ENCODE results near the gene KIF13A.
"Not testable (repeated sequence)": the region's sequence is repeated elsewhere in the genome, so short reads cannot be mapped to it uniquely, and the experiment has no call there.

Gene KIF13A

DNA sequence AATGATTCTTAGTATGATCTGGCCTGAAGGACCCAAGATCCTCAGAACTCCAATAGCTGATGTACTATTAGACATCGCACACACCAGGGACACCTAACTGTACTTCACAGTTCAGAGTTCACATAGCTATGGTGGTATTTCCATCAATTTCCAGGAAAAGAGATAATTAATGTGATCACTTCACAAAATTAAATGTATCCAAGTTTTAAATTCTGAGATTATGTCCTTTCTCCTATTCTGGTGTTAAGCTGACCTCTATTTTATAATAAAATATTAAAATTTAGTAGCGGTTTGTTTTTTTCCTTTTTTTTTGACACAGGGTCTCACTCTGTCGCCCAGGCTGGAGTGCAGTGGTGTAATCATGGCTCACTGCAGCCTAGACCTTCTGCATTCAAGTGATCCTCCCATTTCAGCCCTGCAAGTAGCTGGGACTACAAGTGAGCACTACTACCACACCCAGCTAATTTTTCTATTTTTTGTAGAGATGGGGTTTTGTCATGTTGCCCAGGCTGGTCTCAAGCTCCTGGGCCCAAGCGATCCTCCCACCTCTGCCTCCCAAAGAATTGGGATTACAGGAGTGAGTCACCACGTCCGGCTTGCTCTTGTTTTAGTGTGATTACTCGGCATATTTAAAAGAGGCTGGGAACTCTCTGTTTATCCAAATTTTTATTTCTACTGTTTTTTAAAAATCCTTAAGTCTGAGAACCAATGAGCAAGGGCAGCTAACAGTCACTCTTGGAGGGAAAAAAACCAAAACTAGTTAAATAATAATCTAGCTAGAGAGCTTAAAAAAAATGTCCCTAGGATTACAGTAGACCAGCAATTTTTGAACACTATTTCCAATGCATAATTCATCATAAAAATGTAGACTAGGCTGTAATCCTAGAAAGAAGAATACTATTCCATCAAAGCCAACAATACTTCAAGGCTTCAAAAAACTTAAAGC is 16.0 kb downstream of the KIF13A start:
- H3K4me3 ChIP-seq (ENCODE audit: low read depth, low read length): no peak overlapping the region

DNA sequence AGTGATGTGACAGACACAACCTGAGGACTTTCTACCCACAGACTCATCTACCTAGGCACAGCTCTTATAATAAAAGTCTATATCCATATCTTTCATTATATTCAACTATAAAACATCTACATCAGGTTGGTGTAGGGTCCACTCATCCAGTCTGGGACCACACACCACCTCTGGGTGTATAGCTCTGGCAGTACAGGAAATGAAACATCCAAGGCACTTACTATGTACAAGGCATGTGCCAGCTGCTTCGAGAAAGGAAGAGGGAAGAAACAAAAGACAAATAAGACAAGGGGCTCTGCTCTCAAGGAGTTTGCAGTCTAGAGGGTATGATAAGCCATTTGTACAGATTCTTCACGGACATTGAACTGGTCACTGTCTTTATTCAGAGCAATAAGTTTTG is 18.6 kb downstream of the KIF13A start:
- no peak overlapping the region for H3K4me3 ChIP-seq (ENCODE audit: low read depth, low read length)

DNA sequence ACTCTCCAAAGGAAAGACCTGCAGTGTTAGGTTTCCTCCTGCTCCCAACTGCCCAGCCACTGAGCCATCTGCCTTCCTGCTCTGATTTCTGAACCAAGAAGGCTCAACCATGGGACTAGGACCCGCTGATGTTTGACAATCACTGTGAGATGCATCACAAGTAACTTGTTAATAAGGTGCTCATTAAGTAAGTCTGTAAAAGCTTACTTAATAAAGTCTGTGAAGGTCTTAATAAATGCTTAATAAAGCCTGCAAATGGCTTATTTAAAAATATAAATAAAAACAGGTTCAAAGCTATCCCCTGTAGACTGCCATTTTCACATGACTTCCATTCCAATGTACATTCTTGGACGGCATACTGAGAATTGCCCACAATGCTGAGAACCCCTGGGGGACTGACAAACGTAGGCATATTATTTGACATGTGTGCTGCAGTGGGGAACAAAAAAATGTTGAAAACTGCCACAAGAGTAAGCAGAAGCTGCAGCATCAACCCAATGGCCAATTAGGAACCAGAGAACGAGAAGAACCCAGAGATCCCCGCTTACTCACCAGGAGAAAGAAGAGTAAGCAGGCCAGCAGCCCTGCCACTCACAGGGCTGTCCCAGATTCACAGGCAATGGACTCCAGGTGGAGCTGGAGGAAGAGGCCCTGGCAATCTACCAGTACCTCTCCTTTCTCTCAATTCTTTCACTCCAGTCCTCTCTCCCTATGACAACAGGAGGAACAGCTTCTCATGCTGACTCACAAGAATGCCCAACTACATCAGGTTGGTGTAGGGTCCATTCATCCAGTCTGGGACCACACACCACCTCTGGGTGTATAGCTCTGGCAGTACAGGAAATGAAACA is 19.5 kb downstream of the KIF13A start:
- H3K4me3 ChIP-seq (ENCODE audit: low read depth, low read length): no peak overlapping the region

DNA sequence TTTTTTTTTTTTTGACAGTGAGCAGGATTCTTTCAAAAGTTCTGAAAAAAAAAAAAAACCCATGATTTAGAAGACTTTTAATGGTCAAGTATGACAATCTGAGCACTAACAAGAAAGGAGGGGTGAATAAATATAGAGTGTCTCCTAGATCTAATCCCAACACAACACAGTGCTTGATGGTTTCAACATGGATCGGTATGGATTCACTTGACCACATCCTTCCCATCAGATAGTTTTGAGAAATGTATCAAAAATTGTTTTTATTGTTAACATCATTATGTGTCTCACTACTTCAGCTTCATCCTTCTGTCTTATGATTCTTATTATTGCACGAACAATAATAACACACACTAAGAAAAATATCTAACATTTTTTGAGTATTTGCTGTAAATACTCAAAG is 21.0 kb downstream of the KIF13A start:
- no peak overlapping the region for H3K4me3 ChIP-seq (ENCODE audit: low read depth, low read length)

DNA sequence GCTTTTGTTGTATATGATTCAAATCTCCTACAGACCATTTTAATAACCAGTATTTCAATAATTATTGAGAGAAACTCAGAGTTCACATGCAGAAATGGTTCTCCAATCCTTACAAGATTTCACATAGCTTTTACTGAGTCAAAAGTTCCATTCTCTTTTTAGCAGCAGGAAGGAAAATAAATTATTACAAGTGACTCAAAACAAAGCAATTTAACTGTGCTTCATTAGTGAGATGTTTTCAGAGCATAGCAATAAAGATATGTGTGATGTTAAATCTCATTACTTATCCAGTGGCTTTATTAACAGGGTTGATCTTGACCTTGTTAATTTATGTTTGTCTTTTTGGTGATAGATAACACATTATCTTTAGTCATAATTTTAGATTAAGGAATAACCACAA is 22.0 kb downstream of the KIF13A start:
- no peak overlapping the region for H3K4me3 ChIP-seq (ENCODE audit: low read depth, low read length)

DNA sequence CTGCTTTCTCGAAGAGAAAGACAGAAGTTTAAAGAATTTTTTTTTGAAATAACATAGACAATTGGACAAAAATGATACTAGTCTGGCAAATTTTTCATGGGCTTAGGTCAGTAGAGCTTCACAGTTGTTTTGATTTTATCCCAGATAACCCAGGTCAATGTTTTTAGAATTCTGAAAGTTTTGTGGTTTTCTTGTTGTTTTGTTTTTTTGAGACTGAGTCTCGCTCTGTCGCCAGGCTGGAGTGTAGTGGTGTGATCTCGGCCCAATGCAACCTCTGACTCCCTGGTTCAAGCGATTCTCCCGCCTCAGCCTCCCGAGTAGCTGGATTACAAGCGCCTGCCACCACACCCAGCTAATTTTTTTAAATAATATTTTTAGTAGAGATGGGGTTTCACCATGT is 22.8 kb downstream of the KIF13A start:
- no peak overlapping the region for H3K4me3 ChIP-seq (ENCODE audit: low read depth, low read length)

DNA sequence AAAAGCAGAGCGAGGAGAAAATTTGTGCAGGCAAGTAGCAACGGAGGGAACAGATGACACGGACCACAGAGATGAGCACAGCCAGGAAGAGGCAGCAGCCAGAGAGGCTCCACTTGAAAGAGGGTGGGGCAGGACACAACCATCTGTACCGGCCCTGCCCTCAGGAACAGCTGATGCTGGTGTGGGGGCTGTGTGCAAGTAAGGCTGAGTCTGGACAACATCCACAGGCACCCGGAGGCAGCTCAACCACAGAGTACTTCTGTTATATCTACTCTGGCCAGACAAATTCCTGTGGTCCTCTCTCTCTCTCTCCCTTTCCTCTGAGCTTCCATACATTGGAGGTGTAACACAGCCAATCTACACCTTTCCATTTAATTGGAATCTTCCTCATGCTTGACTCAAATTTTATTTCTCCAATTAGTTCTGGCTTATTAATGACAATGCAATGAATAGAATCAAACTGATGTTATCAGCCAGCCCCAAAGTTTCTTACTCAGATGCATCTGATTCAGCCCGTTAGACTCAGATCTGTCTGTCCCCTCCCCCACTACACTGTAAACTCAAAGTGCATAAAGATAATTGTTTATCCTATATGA is 24.9 kb downstream of the KIF13A start:
- no peak overlapping the region for H3K4me3 ChIP-seq (ENCODE audit: low read depth, low read length)

DNA sequence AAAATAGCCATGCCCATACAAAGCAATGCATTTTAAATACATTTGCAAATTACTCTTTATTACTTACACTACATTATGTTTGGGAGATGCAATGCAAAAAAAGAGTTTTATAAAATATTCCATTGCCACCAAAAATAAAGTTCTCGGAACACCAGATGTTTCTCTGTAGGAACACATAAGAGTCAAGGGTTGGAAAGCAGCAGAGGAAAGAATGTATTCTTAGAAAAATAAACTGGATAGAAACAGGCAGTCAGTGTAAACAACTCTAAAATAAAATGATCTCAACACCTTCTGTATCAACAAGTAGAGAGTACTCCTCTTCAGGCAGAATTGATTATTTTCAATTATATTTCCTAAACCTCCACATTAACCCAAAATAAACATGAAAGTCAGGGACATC is 28.1 kb downstream of the KIF13A start:
- no peak overlapping the region for H3K4me3 ChIP-seq (ENCODE audit: low read depth, low read length)

DNA sequence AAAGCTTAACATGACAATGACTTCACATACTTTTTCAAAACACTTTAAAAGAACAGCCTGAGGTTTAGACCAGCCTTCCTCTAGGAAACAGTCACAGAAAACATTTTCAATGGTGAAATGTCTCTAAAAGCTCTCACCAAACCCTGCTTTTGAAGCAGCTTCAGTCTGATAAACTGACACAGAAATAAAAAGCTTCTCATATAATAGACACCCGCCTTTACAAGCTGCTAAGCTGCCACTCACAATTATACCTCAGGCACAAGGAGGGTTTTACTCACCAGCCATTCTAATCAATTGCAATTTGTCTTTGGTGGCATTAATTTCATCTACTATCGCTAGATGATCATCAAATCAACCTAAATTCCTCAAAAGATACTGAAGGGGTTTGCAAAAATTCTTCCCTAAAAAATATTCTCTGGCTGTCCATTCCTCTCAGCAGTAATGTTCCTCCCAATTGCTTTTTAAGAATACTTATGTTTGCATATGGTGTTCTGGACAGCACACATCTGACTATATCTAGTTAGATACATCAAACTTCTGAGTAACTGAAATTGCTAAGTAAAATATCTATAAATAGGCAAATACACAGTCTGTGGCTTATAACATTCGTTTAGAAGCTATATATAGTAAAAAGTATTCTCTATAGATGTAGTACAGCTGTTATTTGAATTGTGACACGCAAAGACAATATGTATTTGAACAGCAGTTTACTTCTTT is 29.4 kb downstream of the KIF13A start:
- H3K4me3 ChIP-seq (ENCODE audit: low read depth, low read length): no peak overlapping the region

DNA sequence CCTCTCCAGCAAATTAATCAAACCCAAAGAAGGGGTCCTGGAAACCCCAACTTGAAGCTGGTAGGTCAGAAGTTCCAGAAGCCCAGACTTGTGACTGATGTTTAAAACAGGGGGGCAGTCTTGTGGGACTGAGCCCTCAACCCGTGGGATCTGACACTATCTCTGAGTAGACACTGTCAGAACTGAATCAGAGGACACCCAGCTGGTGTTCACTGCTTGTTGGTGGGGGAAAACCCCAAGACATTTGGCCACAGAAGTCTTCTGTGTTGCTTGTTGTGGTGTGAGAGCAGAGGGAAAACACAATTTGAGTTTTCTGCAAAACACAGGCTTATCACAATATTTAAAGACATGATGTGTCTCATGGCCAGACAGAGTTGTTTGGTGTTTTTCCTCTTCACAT is 29.9 kb downstream of the KIF13A start:
- no peak overlapping the region for H3K4me3 ChIP-seq (ENCODE audit: low read depth, low read length)

DNA sequence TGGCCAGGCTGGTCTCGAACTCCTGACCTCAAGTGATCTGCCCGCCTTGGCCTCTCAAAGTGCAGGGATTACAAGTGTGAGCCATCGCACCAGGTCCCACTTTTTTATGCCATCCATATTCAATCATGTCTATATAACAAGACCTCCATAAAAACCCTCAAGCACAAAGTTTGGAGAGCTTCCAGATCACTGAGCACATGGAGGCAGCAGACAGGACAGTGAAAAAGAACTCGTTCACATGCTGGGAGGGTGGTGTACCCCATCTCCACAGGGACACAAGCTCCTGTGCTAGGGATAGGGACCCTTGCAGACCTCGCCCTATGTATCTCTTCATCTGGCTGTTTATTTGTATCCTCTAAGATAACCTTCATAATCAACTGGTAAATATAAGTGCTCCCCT is 30.3 kb downstream of the KIF13A start:
- no peak overlapping the region for H3K4me3 ChIP-seq (ENCODE audit: low read depth, low read length)

DNA sequence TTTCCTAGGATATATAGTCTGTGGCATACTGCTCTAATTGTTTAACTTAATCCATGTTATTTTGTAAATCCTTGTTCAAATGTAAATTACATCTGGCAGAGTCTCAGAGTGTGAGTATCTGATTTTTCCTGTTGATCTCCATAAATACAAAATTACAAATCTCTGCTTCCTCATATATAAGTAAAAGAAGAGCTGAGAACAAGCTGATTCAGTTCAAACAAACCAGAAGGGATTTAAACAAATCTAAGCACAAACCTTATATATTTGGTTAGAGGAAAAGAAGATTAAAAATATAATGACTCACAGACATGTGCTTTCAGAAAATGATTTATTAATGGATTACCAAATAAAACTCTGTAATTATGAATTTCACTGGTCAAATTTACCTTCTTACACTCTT is 37.3 kb downstream of the KIF13A start:
- no peak overlapping the region for H3K4me3 ChIP-seq (ENCODE audit: low read depth, low read length)

DNA sequence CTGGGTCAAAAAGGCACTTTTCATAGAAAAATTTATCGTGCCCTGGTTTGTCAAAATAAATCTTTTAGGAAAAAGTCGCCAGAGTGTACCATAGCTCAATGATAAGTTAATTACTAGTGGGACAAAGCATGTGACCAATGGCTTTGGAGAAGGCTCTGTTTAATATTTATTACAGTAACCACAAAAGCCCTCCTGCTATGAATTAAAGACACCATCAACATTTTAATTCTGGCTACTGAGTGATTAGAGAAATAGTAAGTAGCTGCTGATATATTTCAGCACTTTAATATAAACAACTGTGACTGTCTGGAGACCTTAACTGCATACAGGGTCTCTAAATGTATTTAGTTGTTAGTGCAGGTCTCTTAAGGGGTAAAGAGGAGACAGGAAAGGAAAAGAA is 38.3 kb downstream of the KIF13A start:
- H3K4me3 ChIP-seq (ENCODE audit: low read depth, low read length): no peak overlapping the region

DNA sequence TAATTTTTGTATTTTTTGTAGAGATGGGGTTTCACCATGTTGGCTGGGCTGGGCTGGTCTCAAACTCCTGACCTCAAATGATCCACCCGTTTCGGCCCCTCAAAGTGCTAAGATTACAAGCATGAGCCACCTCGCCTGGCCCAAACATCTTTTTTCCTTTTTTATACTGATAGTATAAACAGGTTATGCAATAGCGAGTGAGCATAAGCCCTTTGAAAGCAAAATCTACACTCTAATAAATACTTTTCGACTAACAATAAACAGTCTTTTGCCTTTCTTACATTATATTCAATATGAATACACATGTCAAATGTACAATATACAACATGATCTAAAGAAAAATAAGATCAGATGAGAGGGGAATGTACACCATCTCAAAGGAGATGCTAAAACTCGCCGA is 38.7 kb downstream of the KIF13A start:
- no peak overlapping the region for H3K4me3 ChIP-seq (ENCODE audit: low read depth, low read length)

DNA sequence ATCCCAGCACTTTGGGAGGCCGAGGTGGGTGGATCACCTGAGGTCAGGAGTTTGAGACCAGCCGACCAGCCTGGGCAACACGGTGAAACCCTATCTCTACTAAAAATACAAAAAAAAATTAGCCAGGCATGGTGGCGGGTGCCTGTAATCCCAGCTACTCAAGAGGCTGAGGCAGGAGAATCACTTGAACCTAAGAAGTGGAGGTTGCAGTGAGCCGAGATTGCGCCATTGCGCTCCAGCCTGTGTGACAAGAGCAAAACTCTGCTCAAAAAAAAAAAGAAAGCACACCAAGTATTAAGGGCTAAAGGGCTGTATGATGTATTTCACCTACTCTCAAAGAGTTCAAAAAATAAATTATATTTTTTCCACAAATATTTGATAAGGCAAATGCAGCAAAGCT is 39.9 kb downstream of the KIF13A start:
- H3K4me3 ChIP-seq (ENCODE audit: low read depth, low read length): not testable (repeated sequence)

DNA sequence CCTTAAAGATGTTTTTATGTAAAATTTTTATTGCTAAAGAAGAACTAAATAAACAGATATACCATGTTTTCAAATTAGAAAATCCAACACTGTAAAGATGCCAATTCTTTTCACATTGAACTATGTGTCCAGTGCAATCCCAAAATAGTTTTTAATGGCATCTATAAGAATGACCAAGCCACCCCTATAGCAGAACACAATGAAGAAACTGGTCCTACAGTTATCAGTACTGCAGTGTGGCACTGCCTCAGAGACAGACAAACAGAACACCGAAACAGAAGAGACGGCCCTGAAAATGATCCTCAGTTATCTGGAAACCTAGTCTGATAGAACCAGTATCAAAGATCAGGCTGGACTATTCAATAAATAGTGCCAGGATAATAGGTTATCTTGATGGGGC is 41.9 kb downstream of the KIF13A start:
- no peak overlapping the region for H3K4me3 ChIP-seq (ENCODE audit: low read depth, low read length)

DNA sequence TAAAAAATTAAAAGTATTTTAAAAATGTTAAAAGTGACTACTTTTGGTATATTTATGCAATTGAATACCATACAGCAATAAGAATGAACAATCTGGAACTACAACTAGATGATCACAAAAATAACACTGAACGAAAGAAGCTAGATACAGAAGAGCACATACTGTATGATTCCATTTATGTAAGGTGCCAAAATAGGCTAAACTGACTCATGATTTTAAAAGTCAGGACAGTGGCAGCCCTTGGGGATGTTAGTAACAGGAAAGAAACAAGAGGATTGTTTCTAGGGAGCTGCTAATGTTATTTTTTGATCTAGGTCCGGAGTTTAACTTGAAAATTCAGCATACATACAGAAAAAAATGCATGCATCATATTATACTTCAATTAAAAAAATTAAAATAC is 42.3 kb downstream of the KIF13A start:
- H3K4me3 ChIP-seq (ENCODE audit: low read depth, low read length): no peak overlapping the region

DNA sequence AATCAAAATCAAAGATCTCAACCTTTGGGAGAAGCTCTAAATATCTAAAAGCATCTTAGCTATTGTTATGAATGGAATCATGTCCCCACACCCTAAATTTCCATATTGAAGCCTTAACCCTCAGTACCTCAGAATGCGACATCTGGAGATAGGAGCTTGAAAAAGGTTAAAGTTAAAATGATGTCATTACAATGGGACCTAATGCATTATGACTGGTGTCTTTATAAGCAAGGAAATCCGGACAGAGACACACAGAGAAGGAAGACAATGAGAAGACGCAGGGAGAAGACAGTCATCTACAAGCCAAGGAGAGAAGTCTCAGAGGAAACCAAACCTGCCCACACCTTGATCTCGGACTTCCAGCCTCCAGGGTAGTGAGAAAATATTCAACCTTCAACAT is 46.1 kb downstream of the KIF13A start:
- no peak overlapping the region for H3K4me3 ChIP-seq (ENCODE audit: low read depth, low read length)

DNA sequence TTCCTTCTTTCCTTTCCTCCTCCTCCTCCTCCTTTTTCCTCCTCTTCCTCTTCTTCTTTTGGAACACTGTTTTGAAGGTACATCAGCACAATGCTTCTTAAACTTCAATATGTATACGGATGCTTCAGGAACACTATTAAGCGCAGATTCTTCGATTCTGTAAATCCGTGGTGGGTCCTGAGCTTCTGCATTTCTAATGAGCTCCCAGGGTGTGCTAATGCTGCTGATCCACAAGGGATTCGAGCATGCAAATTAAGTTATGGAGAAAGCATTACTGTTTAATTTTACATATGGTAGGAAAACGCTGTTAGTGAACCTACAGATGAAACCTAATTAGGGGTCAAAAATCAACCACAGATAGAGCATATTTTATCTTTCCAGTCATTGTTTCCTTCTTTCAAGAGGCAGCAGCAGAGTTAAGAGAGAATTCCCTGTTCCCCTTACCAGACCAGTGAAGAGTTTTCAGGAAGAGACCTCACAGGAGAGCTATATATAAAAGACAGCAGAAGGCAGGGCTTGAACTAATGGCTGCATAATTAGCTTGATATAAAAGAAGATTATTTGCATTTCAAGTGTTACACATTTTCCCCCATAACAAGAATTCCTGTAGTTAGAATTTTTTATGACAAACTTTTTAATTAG is 47.2 kb downstream of the KIF13A start:
- no peak overlapping the region for H3K4me3 ChIP-seq (ENCODE audit: low read depth, low read length)

DNA sequence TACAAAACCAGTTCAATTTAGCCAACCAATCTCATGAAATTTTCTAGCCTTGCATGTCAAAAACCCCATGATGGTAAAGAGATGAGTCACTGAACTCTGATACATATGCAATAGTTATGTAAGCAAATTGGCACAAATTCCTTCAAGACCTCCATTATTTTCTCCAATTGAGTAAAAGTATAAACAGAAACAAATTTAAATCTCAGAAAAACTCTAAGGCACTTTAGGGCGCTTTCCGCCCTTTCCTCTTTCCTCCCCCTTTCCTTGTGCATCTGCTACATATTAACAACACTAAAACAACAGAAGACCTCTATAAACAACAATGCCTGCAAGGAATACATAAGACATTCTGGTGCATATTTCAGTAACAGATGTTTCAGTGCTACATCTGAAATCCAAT is 48.5 kb downstream of the KIF13A start:
- no peak overlapping the region for H3K4me3 ChIP-seq (ENCODE audit: low read depth, low read length)
